HG03432 (cell line): ENCODE results near the gene ZXDC.

Experiments used
- ATAC-seq: cut with Tn5 transposase; IDR thresholded peaks from one replicate; pipeline ENCODE4 v1.9.1; 2021; ENCODE audit warnings: mild to moderate bottlenecking, moderate library complexity; ENCODE audit not compliant: unreplicated experiment

Gene ZXDC

GRCh38 chr3:126419886-126420786 lies 55.6 kb downstream of the ZXDC start:
- ATAC-seq: no peak

DNA sequence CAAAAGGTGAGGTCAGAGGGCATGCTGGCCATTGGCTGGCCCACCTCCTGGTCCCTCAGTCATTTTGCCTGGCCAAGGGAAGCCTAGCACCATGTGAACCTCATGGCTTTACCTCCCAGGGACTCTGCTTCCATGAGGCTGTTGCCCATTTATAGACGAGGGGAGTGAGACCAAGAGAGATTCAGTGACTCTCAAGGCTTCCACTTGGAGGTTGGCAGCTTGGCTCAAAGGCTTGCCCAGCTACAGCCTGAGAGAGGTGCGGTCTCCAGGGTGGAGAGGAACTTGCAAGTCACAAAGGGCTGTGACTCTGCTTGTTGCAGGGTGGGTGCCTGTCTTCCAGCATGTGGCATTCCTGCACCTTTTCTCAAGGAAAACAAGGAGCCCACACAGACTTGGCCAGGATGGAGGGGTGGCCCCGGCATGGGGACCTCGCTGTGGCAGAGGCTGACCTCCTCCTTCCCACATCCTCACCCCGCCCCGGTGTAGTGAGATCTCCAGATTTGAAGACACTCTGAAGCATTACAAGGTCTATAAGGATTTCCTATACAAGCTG lies 56.5 kb downstream of the ZXDC start:
- ATAC-seq: no peak

- ATAC-seq: no peak
Measured at GRCh38 chr3:126418661-126419131, 57.0 kb downstream of the ZXDC start.

DNA sequence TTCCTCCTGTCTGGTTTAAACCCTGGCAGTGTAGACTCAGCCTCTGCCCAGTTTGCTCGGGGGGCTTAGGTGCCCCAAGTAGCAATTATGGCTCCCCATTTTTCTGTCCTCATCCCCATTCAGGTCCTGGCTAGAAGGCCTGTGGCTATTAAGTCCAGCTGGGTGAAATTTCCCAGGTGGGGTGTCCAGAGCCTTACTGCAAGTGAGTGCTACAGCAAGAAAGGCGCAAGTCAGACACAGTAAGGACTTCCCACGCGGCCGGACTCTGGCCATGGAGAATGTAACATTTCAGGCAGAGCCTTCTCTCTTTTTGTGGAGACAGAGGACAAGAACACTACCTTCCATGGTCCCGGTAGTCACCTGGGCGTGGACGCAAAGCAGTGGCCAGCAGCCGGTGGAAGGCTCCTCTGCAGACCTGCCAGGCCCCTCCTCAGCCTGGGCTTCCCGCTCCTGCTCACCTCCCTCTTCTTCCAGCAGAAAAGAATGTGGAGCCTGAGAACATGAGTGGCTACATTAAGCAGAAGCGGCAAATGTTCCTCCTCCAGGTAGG lies 57.6 kb downstream of the ZXDC start:
- no peak for ATAC-seq

DNA sequence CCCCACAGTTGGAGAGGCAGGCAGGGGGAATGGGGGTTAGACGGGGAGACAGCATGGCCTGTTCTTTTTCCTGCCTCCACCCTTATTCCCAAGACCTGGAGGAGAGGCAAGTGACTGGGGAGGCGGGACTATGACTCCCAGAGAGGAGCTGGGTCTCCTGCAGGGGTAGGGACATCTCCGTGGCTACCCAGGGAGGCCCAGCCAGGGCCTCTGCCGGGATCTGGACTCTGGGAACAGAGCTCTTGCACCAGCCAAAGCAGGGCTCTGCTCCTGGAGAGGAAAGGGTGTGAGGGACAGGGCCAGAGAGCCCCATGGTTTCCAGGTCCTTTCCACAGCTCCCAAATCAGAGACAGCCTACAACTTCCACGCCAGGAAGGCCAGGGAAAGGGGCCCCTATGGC lies 58.2 kb downstream of the ZXDC start:
- no peak for ATAC-seq

DNA sequence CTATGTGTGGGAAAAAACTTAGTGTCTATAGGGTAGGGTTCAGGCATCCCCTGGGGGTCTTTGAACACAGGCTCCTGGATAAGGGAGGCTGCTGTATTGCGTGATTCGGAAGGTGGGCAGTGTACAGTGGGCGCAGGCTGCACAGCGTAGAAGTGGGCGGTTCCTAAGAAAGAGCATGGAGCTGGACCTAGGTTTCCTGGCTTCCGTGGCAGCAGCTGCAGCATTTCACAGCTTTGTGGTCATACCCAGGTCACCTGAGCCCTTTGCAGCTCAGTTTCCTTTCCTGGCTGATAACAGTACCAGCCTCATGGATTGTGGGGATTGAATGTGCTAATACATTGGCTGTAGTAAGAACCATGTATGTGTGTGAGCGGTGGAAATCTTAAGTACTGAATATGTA lies 58.7 kb downstream of the ZXDC start:
- ATAC-seq: no peak

GRCh38 chr3:126415661-126416591 lies 59.8 kb downstream of the ZXDC start:
- ATAC-seq: no peak

- ATAC-seq: no peak
Measured at GRCh38 chr3:126414961-126415660, 60.6 kb downstream of the ZXDC start.

DNA sequence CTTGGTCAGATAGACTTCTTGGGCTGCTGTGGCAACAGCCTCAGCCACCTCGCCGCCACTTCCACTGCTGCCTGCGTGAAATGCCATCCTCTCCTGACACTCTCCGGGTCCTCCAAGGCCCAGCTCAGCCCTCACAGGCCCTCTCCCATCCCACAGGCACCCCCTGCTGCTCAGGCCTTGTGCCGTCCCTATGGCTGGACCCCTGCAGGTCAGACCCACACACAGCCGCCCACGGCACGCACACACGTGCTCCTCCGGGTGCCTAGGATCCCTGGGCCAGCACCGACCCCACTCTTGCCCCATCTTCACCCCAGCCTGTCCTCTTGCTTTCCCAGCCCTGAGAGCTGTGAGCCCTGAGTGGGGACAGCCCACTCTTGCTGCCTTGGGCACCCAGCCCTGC lies 61.3 kb downstream of the ZXDC start:
- ATAC-seq: no peak

GRCh38 chr3:126413693-126414080 lies 62.0 kb downstream of the ZXDC start:
- no peak for ATAC-seq

- no peak for ATAC-seq
Measured at GRCh38 chr3:126412841-126413692, 62.6 kb downstream of the ZXDC start.

DNA sequence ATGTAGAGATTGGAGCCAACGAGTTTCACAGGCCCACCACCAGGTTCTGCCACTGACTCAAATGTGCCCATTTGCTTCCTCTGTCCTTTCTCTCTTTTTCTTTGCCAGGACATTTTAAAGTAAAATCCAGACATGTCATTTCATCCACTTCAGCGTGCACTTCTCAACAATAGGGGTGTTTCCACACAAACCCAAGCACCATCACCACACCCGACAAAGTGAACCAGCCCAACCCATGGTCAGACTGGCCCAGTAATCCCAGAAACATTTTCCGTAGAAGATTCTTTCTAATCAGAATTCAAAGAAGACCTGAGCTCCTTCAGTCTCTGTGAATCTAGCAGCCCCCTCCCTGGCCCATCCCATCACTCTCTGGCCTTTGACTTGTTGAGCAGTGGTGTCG lies 67.6 kb downstream of the ZXDC start:
- no peak for ATAC-seq

GRCh38 chr3:126407412-126408044 lies 68.2 kb downstream of the ZXDC start:
- no peak for ATAC-seq

DNA sequence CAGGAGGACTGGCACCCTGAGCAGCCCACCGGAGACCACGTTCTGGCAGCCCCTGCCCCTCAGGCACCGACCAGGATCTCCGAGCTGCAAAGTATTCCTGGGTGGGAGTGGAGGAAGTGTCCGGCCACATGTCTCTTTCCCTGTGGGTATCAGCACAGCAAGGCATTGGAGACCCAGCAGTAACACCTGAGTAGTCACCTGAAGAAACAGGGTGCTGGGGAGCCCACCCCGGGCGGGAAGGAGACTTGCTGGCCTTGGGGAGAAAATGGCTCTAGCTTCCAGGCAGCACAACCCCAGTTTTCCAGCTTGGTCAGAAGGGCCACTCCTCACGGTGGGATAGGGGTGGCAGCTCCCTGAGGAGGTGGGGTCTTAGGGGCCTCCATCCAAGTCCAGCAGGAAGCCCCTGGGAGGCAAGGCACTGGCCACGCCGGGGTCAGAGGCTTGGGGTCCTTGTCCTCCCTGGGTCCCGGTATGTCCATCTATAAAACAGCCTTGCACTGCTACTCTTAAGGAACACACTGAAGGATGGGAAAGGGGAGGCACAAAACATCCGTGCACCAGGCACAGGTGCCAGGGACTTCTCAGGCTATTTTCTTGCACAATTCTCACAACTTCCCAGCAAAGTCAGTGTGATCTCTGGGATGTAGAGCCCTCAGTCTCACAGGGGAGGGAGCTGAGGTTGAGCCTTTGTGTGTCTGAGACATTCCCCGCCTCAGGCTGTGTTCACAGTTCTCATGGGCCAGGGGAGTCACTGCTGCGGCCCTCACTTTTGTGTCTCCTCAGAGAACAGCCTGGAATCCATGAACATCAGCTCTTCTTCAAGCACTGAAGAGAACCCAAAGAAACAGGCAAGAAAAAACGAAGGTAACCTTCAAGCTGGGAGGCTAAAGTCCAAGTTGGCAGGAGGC lies 69.0 kb downstream of the ZXDC start:
- no peak for ATAC-seq

GRCh38 chr3:126402666-126403302 lies 72.9 kb downstream of the ZXDC start:
- ATAC-seq: no peak

DNA sequence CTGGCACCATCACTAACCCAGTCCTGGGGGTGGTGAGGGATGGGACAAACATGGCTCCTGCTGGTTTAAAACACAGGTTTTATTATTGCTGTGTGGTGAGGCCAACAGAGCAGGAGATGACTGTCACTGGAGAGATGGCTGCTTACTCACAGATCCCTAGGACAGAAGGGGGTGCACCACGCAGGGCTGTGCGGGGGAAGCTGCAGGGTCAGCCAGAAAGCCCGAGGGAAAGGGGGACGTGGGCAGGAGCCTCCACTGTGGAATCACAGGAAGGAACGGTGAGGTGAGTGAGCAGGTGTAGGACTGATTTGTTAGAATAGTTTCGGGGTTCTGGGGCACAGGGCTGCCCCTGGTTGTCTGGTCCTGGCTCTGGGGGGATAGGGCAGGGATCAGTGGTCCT lies 73.5 kb downstream of the ZXDC start:
- ATAC-seq: no peak

DNA sequence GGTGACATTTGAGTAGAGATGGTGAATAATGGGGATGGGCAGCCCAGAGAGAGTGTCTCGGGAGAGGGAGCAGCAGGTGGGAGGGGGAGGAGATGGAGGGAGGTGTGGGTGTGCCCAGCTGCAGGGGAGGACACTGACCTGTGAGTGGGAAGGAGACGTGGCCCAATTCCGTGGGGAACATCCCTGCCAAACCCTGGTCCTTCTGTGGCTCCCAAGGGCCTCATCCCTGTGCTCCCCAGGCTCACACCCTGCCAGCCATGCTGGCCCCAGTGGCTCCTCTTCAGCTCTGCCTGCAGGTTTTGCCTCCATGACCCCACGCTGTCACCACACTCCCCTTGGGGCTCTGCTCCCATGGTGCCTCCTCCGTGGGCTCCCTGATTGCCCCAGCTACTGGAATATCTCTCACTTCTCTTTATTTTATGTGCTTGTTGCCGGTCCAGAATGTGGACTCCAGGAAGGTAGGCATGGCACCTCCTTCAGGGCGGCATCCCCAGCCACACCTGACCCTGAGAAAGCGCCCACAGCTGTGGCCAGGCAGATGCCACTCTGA lies 74.0 kb downstream of the ZXDC start:
- ATAC-seq: no peak
